SKM-1 treated with dmso at 0.1 percent for 144 hours (cell line): ENCODE data around the gene RPL22L1.
"Not testable (repeated sequence)": the region's sequence is repeated elsewhere in the genome, so short reads cannot be mapped to it uniquely, and the experiment has no call there.

ENCODE experiments used
- DNase-seq: peaks from one replicate; lab custom pipeline; 2025; ENCODE audit not compliant: unreplicated experiment; lab: John Stamatoyannopoulos, UW

Gene RPL22L1

GRCh38 chr3:170835336-170835735 is 34.7 kb downstream of the RPL22L1 start:
- no peak for DNase-seq

- no peak for DNase-seq
These were observed 39.4 kb downstream of the RPL22L1 start for GRCh38 chr3:170830580-170830979.

GRCh38 chr3:170829546-170830272 is 40.3 kb downstream of the RPL22L1 start:
- no peak for DNase-seq

GRCh38 chr3:170826047-170826446 is 43.9 kb downstream of the RPL22L1 start:
- no peak for DNase-seq

GRCh38 chr3:170823562-170823961 is 46.4 kb downstream of the RPL22L1 start:
- not testable (repeated sequence) for DNase-seq

GRCh38 chr3:170818325-170818724 is 51.7 kb downstream of the RPL22L1 start:
- not testable (repeated sequence) for DNase-seq

- DNase-seq: not testable (repeated sequence)
These were observed 52.5 kb downstream of the RPL22L1 start for GRCh38 chr3:170817471-170817870.

- DNase-seq: no peak
These were observed 53.2 kb downstream of the RPL22L1 start for GRCh38 chr3:170816841-170817240.

- DNase-seq: no peak
These were observed 53.7 kb downstream of the RPL22L1 start for GRCh38 chr3:170816341-170816740.

GRCh38 chr3:170815936-170816335 is 54.1 kb downstream of the RPL22L1 start:
- no peak for DNase-seq

GRCh38 chr3:170815340-170815739 is 54.7 kb downstream of the RPL22L1 start:
- no peak for DNase-seq
